ENCODE results near the gene PCCA. TPM values are rescaled to one million over a fixed set of nuclear protein-coding genes. Genes with fewer than 3 reads are reported as not detected.

PCCA gene
- total and polyA plus RNA-seq, 3 experiments from 2014 or later = 6.1 to 9.5 (median 6.2) TPM

GRCh38 chr13:100115693-100116254, 26.9 kb downstream of the PCCA start:
- H3K27me3 Mint-ChIP-seq = no peaks in the 10 kb centered on the region
- H3K4me3 ChIP-seq (ENCODE audit: low read length) = no peak overlapping the region
- H3K4me3 Mint-ChIP-seq = no peak overlapping the region
- H3K27ac ChIP-seq (ENCODE audit: low read depth, low read length) = no peak overlapping the region
- no peak for DNase-seq
- H3K9me3 Mint-ChIP-seq = peaks cover 0 to 4% (median 0%) of the 10 kb centered on the region in 5 donors
- ChIA-PET CTCF (no interaction called here), POLR2A (no interaction called here)
- no peaks in the 10 kb centered on the region for H3K4me1 ChIP-seq (ENCODE audit: insufficient read depth, low read length)
- H3K4me1 Mint-ChIP-seq = peaks cover 2 to 7% (median 6%) of the 10 kb centered on the region in 3 donors
- no peaks in the 10 kb centered on the region for H3K27me3 ChIP-seq (ENCODE audit: insufficient read depth, low read length, poor library complexity, severe bottlenecking)
- H3K9me3 ChIP-seq (ENCODE audit: low read length) = no peaks in the 10 kb centered on the region
- H3K36me3 Mint-ChIP-seq = peaks cover 14 to 44% (median 25%) of the 10 kb centered on the region in 3 donors
- no peak overlapping the region for H3K27ac Mint-ChIP-seq
- no peaks in the 10 kb centered on the region for H3K36me3 ChIP-seq (ENCODE audit: insufficient read depth, low read length)

- Mint-ChIP-seq H3K9me3 (peaks cover 8 to 18% (median 13%) of the 10 kb centered on the region in 5 donors), H3K27me3 (no peaks in the 10 kb centered on the region), H3K4me3 (no peak overlapping the region), H3K36me3 (peaks cover 22 to 38% (median 31%) of the 10 kb centered on the region in 3 donors), H3K4me1 (peaks cover under 1 to 1% (median 1%) of the 10 kb centered on the region in 3 donors), H3K27ac (no peak overlapping the region)
- Histone ChIP-seq H3K36me3 (ENCODE audit: insufficient read depth, low read length) (no peaks in the 10 kb centered on the region), H3K4me1 (ENCODE audit: insufficient read depth, low read length) (no peaks in the 10 kb centered on the region), H3K9me3 (ENCODE audit: low read length) (no peaks in the 10 kb centered on the region), H3K4me3 (ENCODE audit: low read length) (no peak overlapping the region), H3K27me3 (ENCODE audit: insufficient read depth, low read length, poor library complexity, severe bottlenecking) (no peaks in the 10 kb centered on the region), H3K27ac (ENCODE audit: low read depth, low read length) (no peak overlapping the region)
- DNase-seq = no peak
- ChIA-PET POLR2A (no interaction called here), CTCF (no interaction called here)
These were observed 35.4 kb downstream of the PCCA start for GRCh38 chr13:100124265-100124664.

GRCh38 chr13:100125946-100126345, 37.1 kb downstream of the PCCA start:
- CTCF ChIA-PET = no interaction called here

GRCh38 chr13:100128373-100128772, 39.5 kb downstream of the PCCA start:
- peaks cover 8 to 9% (median 9%) of the 10 kb centered on the region in 3 donors for H3K4me1 Mint-ChIP-seq
- no peak overlapping the region for H3K27ac ChIP-seq (ENCODE audit: low read depth, low read length)
- no peaks in the 10 kb centered on the region for H3K4me1 ChIP-seq (ENCODE audit: insufficient read depth, low read length)
- no peak overlapping the region for H3K4me3 Mint-ChIP-seq
- no peaks in the 10 kb centered on the region for H3K9me3 Mint-ChIP-seq
- H3K9me3 ChIP-seq (ENCODE audit: low read length) = no peaks in the 10 kb centered on the region
- CTCF ChIA-PET = no interaction called here
- peaks cover 4 to 19% (median 15%) of the 10 kb centered on the region in 3 donors for H3K36me3 Mint-ChIP-seq
- H3K4me3 ChIP-seq (ENCODE audit: low read length) = no peak overlapping the region
- no peaks in the 10 kb centered on the region for H3K27me3 Mint-ChIP-seq
- no peak overlapping the region for H3K27ac Mint-ChIP-seq
- H3K27me3 ChIP-seq (ENCODE audit: insufficient read depth, low read length, poor library complexity, severe bottlenecking) = no peaks in the 10 kb centered on the region
- POLR2A ChIA-PET = no interaction called here
- no peaks in the 10 kb centered on the region for H3K36me3 ChIP-seq (ENCODE audit: insufficient read depth, low read length)
- no peak for DNase-seq

More at GRCh38 chr13:100125946-100126345, 37.1 kb downstream of the PCCA start:
- H3K4me3 Mint-ChIP-seq = no peak overlapping the region
- Histone ChIP-seq H3K9me3 (ENCODE audit: low read length) (no peaks in the 10 kb centered on the region), H3K4me1 (ENCODE audit: insufficient read depth, low read length) (no peaks in the 10 kb centered on the region), H3K27ac (ENCODE audit: low read depth, low read length) (no peak overlapping the region), H3K36me3 (ENCODE audit: insufficient read depth, low read length) (no peaks in the 10 kb centered on the region), H3K27me3 (ENCODE audit: insufficient read depth, low read length, poor library complexity, severe bottlenecking) (no peaks in the 10 kb centered on the region), H3K4me3 (ENCODE audit: low read length) (no peak overlapping the region)
- no peak overlapping the region for H3K27ac Mint-ChIP-seq
- POLR2A ChIA-PET = no interaction called here
- no peaks in the 10 kb centered on the region for H3K27me3 Mint-ChIP-seq
- DNase-seq = no peak
- H3K9me3 Mint-ChIP-seq = peaks cover 8 to 14% (median 13%) of the 10 kb centered on the region in 5 donors
- H3K36me3 Mint-ChIP-seq = peaks cover 12 to 26% (median 25%) of the 10 kb centered on the region in 3 donors
- peaks cover 8 to 9% (median 9%) of the 10 kb centered on the region in 3 donors for H3K4me1 Mint-ChIP-seq

GRCh38 chr13:100128838-100129237, 39.9 kb downstream of the PCCA start:
- H3K36me3 ChIP-seq (ENCODE audit: insufficient read depth, low read length) = no peaks in the 10 kb centered on the region
- no peak for DNase-seq
- peaks cover 8 to 9% (median 9%) of the 10 kb centered on the region in 3 donors for H3K4me1 Mint-ChIP-seq
- H3K27me3 ChIP-seq (ENCODE audit: insufficient read depth, low read length, poor library complexity, severe bottlenecking) = no peaks in the 10 kb centered on the region
- peaks cover 4 to 17% (median 12%) of the 10 kb centered on the region in 3 donors for H3K36me3 Mint-ChIP-seq
- H3K27ac ChIP-seq (ENCODE audit: low read depth, low read length) = no peak overlapping the region
- CTCF ChIA-PET = no interaction called here
- no peak overlapping the region for H3K4me3 ChIP-seq (ENCODE audit: low read length)
- H3K27me3 Mint-ChIP-seq = no peaks in the 10 kb centered on the region
- POLR2A ChIA-PET = no interaction called here
- no peak overlapping the region for H3K27ac Mint-ChIP-seq
- H3K4me3 Mint-ChIP-seq = no peak overlapping the region
- H3K4me1 ChIP-seq (ENCODE audit: insufficient read depth, low read length) = no peaks in the 10 kb centered on the region
- no peaks in the 10 kb centered on the region for H3K9me3 ChIP-seq (ENCODE audit: low read length)
- H3K9me3 Mint-ChIP-seq = no peaks in the 10 kb centered on the region

GRCh38 chr13:100129605-100130004, 40.7 kb downstream of the PCCA start:
- Mint-ChIP-seq H3K36me3 (peaks cover 4 to 20% (median 13%) of the 10 kb centered on the region in 3 donors), H3K9me3 (no peaks in the 10 kb centered on the region), H3K4me1 (peaks cover 8 to 9% (median 9%) of the 10 kb centered on the region in 3 donors), H3K4me3 (no peak overlapping the region), H3K27me3 (no peaks in the 10 kb centered on the region), H3K27ac (peak overlapping the region in 2 of 8 donors; percentile 21 to 29)
- ChIA-PET POLR2A (no interaction called here), CTCF (no interaction called here)
- Histone ChIP-seq H3K27me3 (ENCODE audit: insufficient read depth, low read length, poor library complexity, severe bottlenecking) (no peaks in the 10 kb centered on the region), H3K27ac (ENCODE audit: low read depth, low read length) (no peak overlapping the region), H3K4me1 (ENCODE audit: insufficient read depth, low read length) (no peaks in the 10 kb centered on the region), H3K36me3 (ENCODE audit: insufficient read depth, low read length) (no peaks in the 10 kb centered on the region), H3K9me3 (ENCODE audit: low read length) (no peaks in the 10 kb centered on the region), H3K4me3 (ENCODE audit: low read length) (no peak overlapping the region)
- DNase-seq = no peak

- no peaks in the 10 kb centered on the region for H3K36me3 ChIP-seq (ENCODE audit: insufficient read depth, low read length)
- H3K27me3 Mint-ChIP-seq = no peaks in the 10 kb centered on the region
- no peak overlapping the region for H3K4me3 Mint-ChIP-seq
- H3K27ac ChIP-seq (ENCODE audit: low read depth, low read length) = no peak overlapping the region
- CTCF ChIA-PET = no interaction called here
- DNase-seq = no peak
- peaks cover 4 to 20% (median 13%) of the 10 kb centered on the region in 3 donors for H3K36me3 Mint-ChIP-seq
- H3K4me3 ChIP-seq (ENCODE audit: low read length) = no peak overlapping the region
- H3K4me1 ChIP-seq (ENCODE audit: insufficient read depth, low read length) = no peaks in the 10 kb centered on the region
- H3K27me3 ChIP-seq (ENCODE audit: insufficient read depth, low read length, poor library complexity, severe bottlenecking) = no peaks in the 10 kb centered on the region
- POLR2A ChIA-PET = no interaction called here
- H3K9me3 ChIP-seq (ENCODE audit: low read length) = no peaks in the 10 kb centered on the region
- H3K9me3 Mint-ChIP-seq = no peaks in the 10 kb centered on the region
- peaks cover 8 to 9% (median 9%) of the 10 kb centered on the region in 3 donors for H3K4me1 Mint-ChIP-seq
- H3K27ac Mint-ChIP-seq = peak overlapping the region in 1 of 8 donors; percentile 21
These were observed 41.2 kb downstream of the PCCA start for GRCh38 chr13:100130092-100130491.

GRCh38 chr13:100130930-100131511, 42.1 kb downstream of the PCCA start:
- Histone ChIP-seq H3K9me3 (ENCODE audit: low read length) (no peaks in the 10 kb centered on the region), H3K27ac (ENCODE audit: low read depth, low read length) (no peak overlapping the region), H3K36me3 (ENCODE audit: insufficient read depth, low read length) (no peaks in the 10 kb centered on the region), H3K27me3 (ENCODE audit: insufficient read depth, low read length, poor library complexity, severe bottlenecking) (no peaks in the 10 kb centered on the region), H3K4me1 (ENCODE audit: insufficient read depth, low read length) (no peaks in the 10 kb centered on the region), H3K4me3 (ENCODE audit: low read length) (no peak overlapping the region)
- DNase-seq = no peak
- POLR2A ChIA-PET = no interaction called here
- Mint-ChIP-seq H3K27ac (no peak overlapping the region), H3K4me3 (no peak overlapping the region), H3K9me3 (no peaks in the 10 kb centered on the region), H3K4me1 (peaks cover 8 to 9% (median 9%) of the 10 kb centered on the region in 3 donors), H3K36me3 (peaks cover 4 to 21% (median 19%) of the 10 kb centered on the region in 3 donors), H3K27me3 (no peaks in the 10 kb centered on the region)
- CTCF ChIA-PET = no interaction called here
